ENCODE measurements around the gene USP9Y. TPM values are rescaled to one million over a fixed set of nuclear protein-coding genes. Genes with fewer than 3 reads are reported as not detected.

USP9Y gene
- total RNA-seq, 4 donors from 2014 or later, result 0.06 to 31.7 (median 10.7) TPM

- no peak for DNase-seq
- WGBS, 2 donors, result 33% methylated on average over 1 of the region's 1 CpG; no CpG with 5 or more reads in 1 of the 2 donors
- no peaks in the 10 kb centered on the region for H3K27me3 ChIP-seq
- no peak overlapping the region for H3K27ac ChIP-seq
- no peaks in the 10 kb centered on the region for H3K4me1 ChIP-seq
- H3K4me3 ChIP-seq, result no peak overlapping the region
- peaks cover 0 to 30% (median 0%) of the 10 kb centered on the region in 3 donors for H3K36me3 ChIP-seq
- no peak for TF ChIP-seq POLR2A (IDR thresholded peaks at IDR 0.05)
- no peak for TF ChIP-seq CTCF (IDR thresholded peaks at IDR 0.05)
- intact Hi-C loops (cut with DNase I), result no loop called here
- no peaks in the 10 kb centered on the region for H3K9me3 ChIP-seq
These were observed 55.0 kb downstream of the USP9Y start for GRCh38 chrY:12756021-12756420.

DNA sequence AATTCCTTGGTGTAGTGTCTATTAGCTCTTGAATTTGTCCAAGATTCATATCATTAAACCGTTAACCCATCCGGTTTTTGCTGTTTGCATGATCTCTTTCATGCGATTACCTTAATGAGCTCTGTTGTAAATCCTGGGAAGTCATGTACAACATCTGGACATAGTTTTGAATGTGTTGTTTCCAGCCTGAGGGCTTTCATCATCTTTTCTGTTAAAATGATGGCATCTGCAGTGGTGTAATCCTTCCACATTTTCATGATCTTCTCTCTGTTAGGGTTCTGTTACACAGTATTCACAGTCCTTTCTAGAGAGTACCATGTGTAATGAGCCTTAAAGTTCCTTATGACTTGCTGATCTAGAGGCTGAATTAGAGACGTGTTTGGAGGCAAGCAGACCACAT, 64.9 kb downstream of the USP9Y start:
- no peak for TF ChIP-seq CTCF (IDR thresholded peaks at IDR 0.05)
- TF ChIP-seq POLR2A (IDR thresholded peaks at IDR 0.05), result no peak
- H3K4me1 ChIP-seq, result no peaks in the 10 kb centered on the region
- no peaks in the 10 kb centered on the region for H3K27me3 ChIP-seq
- H3K27ac ChIP-seq, result no peak overlapping the region
- no peak for DNase-seq
- 72% methylated on average over 4 of the region's 4 CpGs; no CpG with 5 or more reads in 1 of the 2 donors for WGBS, 2 donors
- no peak overlapping the region for H3K4me3 ChIP-seq
- H3K36me3 ChIP-seq, result peaks cover 0 to 38% (median 0%) of the 10 kb centered on the region in 3 donors
- H3K9me3 ChIP-seq, result no peaks in the 10 kb centered on the region
- intact Hi-C loops (cut with DNase I), result no loop called here

DNA sequence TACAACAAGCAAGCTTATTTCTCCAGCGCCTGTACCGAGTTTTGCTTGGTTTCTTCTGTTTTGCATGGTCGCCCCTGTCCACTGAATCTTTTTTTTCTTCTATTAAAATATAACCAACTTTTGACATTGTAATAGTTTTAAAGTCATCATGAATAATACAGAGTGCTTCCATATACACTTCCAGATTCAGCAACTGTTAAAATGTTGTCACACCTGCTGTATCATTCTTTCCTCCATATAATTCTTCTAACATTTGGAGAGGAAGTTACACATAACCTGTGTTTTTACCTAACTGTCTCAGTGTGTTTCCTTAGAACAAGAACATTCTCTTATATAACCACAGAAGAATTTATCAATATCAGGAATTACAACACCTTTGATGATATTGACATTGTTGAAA, 83.5 kb downstream of the USP9Y start:
- H3K9me3 ChIP-seq, result no peaks in the 10 kb centered on the region
- no peaks in the 10 kb centered on the region for H3K4me1 ChIP-seq
- peaks cover 0 to 74% (median 0%) of the 10 kb centered on the region in 3 donors for H3K36me3 ChIP-seq
- no peak for TF ChIP-seq CTCF (IDR thresholded peaks at IDR 0.05)
- TF ChIP-seq POLR2A (IDR thresholded peaks at IDR 0.05), result no peak
- DNase-seq, result no peak
- no peaks in the 10 kb centered on the region for H3K27me3 ChIP-seq
- intact Hi-C loops (cut with DNase I), result no loop called here
- WGBS, 2 donors, result 93% methylated on average over 3 of the region's 3 CpGs; no CpG with 5 or more reads in 1 of the 2 donors
- no peak overlapping the region for H3K4me3 ChIP-seq
- no peak overlapping the region for H3K27ac ChIP-seq

DNA sequence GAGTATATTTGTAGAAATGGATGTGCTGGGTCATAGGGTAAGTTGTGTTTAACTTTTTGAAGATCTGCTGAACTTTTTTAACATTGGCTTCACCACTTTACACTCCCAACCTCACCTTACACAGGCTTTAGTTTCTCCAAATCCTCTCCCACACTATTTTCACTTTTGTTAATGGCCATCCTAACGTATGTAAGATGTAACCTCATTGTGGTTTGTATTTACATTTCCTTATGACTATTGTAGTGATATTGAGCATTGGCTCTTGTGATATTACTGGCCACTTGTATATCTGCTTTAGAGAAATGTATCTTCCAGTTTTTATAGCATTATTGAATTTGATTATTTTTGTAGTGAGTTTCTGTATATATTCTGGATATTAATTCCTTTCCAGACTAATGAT, 93.0 kb downstream of the USP9Y start:
- 81% methylated on average over 1 of the region's 1 CpG; no CpG with 5 or more reads in 1 of the 2 donors for WGBS, 2 donors

DNA sequence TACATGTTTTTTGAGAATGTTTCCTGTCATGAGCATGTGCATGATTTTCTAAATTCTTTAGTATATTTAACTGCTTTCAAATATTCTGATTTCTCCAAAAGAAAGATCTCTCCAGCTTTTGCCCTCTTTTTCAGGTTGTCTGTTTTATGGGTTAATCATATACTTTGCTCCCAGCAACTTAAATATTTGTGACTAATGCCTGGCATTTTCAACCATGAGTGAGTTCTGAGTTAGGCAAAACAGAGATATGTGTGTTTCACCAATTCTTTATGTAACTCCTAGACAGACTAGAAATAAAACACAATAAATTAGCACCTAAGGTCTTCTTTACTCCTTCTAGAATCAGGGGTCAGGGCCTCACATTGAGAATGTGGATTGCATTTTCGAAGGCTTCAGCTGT, 107.0 kb downstream of the USP9Y start:
- Histone ChIP-seq H3K36me3 (peaks cover 0 to 28% (median 0%) of the 10 kb centered on the region in 3 donors), H3K4me1 (no peaks in the 10 kb centered on the region), H3K27ac (no peak overlapping the region), H3K27me3 (no peaks in the 10 kb centered on the region), H3K9me3 (no peaks in the 10 kb centered on the region), H3K4me3 (no peak overlapping the region)
- WGBS, 2 donors, result 89% methylated on average over 1 of the region's 1 CpG; no CpG with 5 or more reads in 1 of the 2 donors
- intact Hi-C loops (cut with DNase I), result no loop called here
- no peak for DNase-seq
- TF ChIP-seq CTCF (IDR thresholded peaks at IDR 0.05), result no peak
- no peak for TF ChIP-seq POLR2A (IDR thresholded peaks at IDR 0.05)

More for the DNA sequence above, 93.0 kb downstream of the USP9Y start:
- H3K36me3 ChIP-seq, result peaks cover 0 to 84% (median 0%) of the 10 kb centered on the region in 3 donors
- no peaks in the 10 kb centered on the region for H3K4me1 ChIP-seq
- intact Hi-C loops (cut with DNase I), result no loop called here
- H3K9me3 ChIP-seq, result no peaks in the 10 kb centered on the region
- no peak for DNase-seq
- H3K4me3 ChIP-seq, result no peak overlapping the region
- H3K27me3 ChIP-seq, result no peaks in the 10 kb centered on the region
- TF ChIP-seq POLR2A (IDR thresholded peaks at IDR 0.05) (no peak), CTCF (IDR thresholded peaks at IDR 0.05) (no peak)
- H3K27ac ChIP-seq, result no peak overlapping the region

Measured in esophagus squamous epithelium (tissue), 5 donors.